B cell (primary cell): Measurements from ENCODE around the gene MTCL1.

Experiments
- CTCF ChIP-seq: fragments of 200-600 bp; IDR thresholded peaks from one replicate; pipeline ENCODE4 v1.8.0; 2022; ENCODE audit warnings: antibody characterized with exemption, mild to moderate bottlenecking
- EZH2 ChIP-seq: IDR thresholded peaks from 2 replicates; pipeline ENCODE4 v1.6.1; 2012; ENCODE audit warnings: borderline replicate concordance, low read depth, mild to moderate bottlenecking, moderate library complexity, low read length; ENCODE audit not compliant: insufficient read depth, poor library complexity, severe bottlenecking

GRCh38 chr18:8718401-8718913 lies 13.1 kb downstream of the MTCL1 start:
- no peak for TF ChIP-seq CTCF
- no peak for TF ChIP-seq EZH2
